Body of pancreas (tissue), 4 donors: ENCODE data around the gene RANBP17. TPM values are rescaled to one million over a fixed set of nuclear protein-coding genes. Genes with fewer than 3 reads are reported as not detected.
"Not testable (repeated sequence)": the region's sequence is repeated elsewhere in the genome, so short reads cannot be mapped to it uniquely, and the experiment has no call there.

ENCODE experiments used
- ATAC-seq: fragments of 150-250 bp; one replicate; pipeline ENCODE4 v1.9.1; 2016
- DNase-seq, 4 donors: peaks; one replicate each; pipeline ENCODE4 v3.0.0-alpha.2; 2019
- H3K27ac ChIP-seq, 4 donors: fragments of 200-600 bp; sonication (generic); 1 replicate in 3 of 4; 2 replicates in 1 of 4; pipeline versions ENCODE4 v1.5.1 to v1.6.1; 2016 to 2019; ENCODE audit warnings: mild to moderate bottlenecking in 1 of 4, mixed read lengths in 1 of 4, moderate library complexity in 1 of 4
- H3K27me3 ChIP-seq, 2 donors: fragments of 200-600 bp; sonication (generic); one replicate each; pipeline ENCODE4 v1.6.0; 2016; ENCODE audit warnings: mild to moderate bottlenecking in 1 of 2
- H3K36me3 ChIP-seq, 2 donors: fragments of 200-600 bp; sonication (generic); replicated peaks in 1 of 2; 2 replicates each; pipeline ENCODE4 v1.5.1; 2016; ENCODE audit warnings: low read depth in 2 of 2; ENCODE audit not compliant: insufficient read depth in 1 of 2
- H3K4me1 ChIP-seq: fragments of 200-600 bp; sonication (generic); one replicate; pipeline ENCODE4 v1.6.0; 2016
- H3K4me3 ChIP-seq, 2 donors: fragments of 200-600 bp; sonication (generic); 1 replicate in 1 of 2; 2 replicates in 1 of 2; pipeline ENCODE4 v1.5.1; 2016 to 2019
- H3K9me3 ChIP-seq, 3 donors: fragments of 200-600 bp; sonication (generic); 1 replicate in 2 of 3; 2 replicates in 1 of 3; pipeline ENCODE4 v1.5.1; 2016
- POLR2A ChIP-seq, 3 donors: fragments of 450-650 bp; IDR thresholded peaks; one replicate each; pipeline ENCODE4 v1.6.1; 2016; ENCODE audit warnings: antibody characterized with exemption in 3 of 3, mild to moderate bottlenecking in 2 of 3
- WGBS, 2 donors: methylation state at CpG; one replicate each; pipeline ENCODE4 v1.1.5; 2017; 5-methylcytosine and 5-hydroxymethylcytosine counted together
- intact Hi-C: fragments of 100-400 bp; cut with DNase I; formaldehyde crosslinking; loops from one replicate; pipeline ENCODE4 v1.15.1; 2023
- total RNA-seq, 2 donors: library from RNA; depleted of rRNA; stranded (reverse); fragments of >200 nt; gene quantifications; one replicate each; pipeline ENCODE4 v1.1.0, GENCODE V29; 2016
- TF ChIP-seq, protein P1 (sequence below), 7 experiments: fragments of 450-650 bp in 4 of 7; fragments of 200-600 bp in 3 of 7; sonication (generic) in 3 of 7; IDR thresholded peaks; one replicate each; pipeline ENCODE4 v1.5.1; 2016 to 2019; ENCODE audit warnings: antibody characterized with exemption in 7 of 7

Gene RANBP17
- total RNA-seq, 2 donors from 2014 or later, result 6.6 to 9.1 TPM

DNA sequence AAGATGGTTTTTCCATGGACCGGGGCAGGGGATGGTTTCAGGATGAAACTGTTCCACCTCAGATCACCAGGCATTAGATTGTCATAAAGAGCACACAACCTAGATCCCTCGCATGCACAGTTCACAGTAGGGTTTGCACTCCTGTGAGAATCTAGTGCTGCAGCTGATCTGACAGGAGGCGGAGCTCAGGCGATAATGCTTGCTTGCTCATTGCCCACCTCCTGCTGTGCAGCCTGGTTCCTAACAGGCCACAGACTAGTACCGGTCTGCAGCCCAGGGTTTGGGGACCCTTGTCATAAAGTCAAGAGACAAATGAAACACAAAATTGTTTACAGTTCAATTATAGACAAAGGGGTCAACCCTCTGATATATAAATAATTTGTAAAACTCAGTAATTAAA is 101.7 kb downstream of the RANBP17 start:
- Histone ChIP-seq H3K9me3 (no peaks in the 10 kb centered on the region), H3K4me3 (no peak overlapping the region), H3K27me3 (no peaks in the 10 kb centered on the region), H3K4me1 (no peaks in the 10 kb centered on the region), H3K27ac (no peak overlapping the region), H3K36me3 (no peaks in the 10 kb centered on the region)
- ATAC-seq (no peak), DNase-seq (no peak)
- intact Hi-C loops, result no loop called here
- 85 to 87% methylated on average over 3 to 5 of the region's 5 CpGs for WGBS, 2 donors
- TF ChIP-seq, protein P1, sequence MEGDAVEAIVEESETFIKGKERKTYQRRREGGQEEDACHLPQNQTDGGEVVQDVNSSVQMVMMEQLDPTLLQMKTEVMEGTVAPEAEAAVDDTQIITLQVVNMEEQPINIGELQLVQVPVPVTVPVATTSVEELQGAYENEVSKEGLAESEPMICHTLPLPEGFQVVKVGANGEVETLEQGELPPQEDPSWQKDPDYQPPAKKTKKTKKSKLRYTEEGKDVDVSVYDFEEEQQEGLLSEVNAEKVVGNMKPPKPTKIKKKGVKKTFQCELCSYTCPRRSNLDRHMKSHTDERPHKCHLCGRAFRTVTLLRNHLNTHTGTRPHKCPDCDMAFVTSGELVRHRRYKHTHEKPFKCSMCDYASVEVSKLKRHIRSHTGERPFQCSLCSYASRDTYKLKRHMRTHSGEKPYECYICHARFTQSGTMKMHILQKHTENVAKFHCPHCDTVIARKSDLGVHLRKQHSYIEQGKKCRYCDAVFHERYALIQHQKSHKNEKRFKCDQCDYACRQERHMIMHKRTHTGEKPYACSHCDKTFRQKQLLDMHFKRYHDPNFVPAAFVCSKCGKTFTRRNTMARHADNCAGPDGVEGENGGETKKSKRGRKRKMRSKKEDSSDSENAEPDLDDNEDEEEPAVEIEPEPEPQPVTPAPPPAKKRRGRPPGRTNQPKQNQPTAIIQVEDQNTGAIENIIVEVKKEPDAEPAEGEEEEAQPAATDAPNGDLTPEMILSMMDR (IDR thresholded peaks at IDR 0.05), result no peak
- no peak for TF ChIP-seq POLR2A (IDR thresholded peaks at IDR 0.05)

DNA sequence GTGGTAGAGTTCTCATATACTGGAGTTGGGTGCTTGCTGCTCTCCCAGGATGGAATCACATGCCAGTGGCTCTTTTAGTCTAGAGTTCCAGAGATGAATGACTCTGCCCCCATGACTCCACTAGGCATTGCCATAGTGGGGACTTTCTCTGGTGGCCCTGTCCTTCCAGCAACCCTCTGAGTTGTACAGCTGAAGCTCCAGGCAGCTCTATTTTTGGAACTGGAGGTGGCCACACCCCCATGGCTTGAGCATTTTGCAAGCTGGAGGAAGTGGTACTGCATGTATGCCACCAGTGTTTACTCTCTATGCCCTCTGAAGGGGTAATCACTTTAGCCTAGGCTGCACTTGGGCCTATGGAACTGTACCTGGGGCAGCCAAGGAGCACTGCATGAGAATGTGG is 112.6 kb downstream of the RANBP17 start:
- Histone ChIP-seq H3K4me3 (no peak overlapping the region), H3K9me3 (peaks cover 0 to 2% (median 0%) of the 10 kb centered on the region in 3 donors), H3K27me3 (no peaks in the 10 kb centered on the region), H3K36me3 (no peaks in the 10 kb centered on the region), H3K4me1 (no peaks in the 10 kb centered on the region), H3K27ac (no peak overlapping the region)
- intact Hi-C loops, result no loop called here
- no peak for DNase-seq
- TF ChIP-seq, protein P1 (IDR thresholded peaks at IDR 0.05), result no peak
- no peak for TF ChIP-seq POLR2A (IDR thresholded peaks at IDR 0.05)
- ATAC-seq, result no peak

DNA sequence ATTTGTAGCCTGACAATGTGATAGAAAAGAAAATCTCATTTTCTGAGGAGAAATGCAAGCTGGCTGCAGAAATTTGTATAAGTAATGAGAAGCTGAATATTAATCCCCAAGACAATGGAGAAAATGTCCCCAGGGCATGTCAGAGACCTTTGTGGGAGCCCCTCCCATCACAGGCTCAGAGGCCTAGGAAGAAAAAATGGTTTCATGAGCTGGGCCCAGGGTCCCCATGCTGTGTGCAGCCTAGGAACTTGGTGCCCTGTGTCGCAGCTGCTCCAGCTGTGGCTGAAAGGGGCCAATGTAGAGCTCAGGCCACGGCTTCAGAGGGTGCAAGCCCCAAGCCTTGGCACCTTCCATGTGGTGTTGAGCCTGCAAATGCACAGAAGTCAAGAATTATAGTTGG is 118.4 kb downstream of the RANBP17 start:
- WGBS, 2 donors, result 93 to 97% methylated on average over 2 of the region's 2 CpGs
- H3K4me3 ChIP-seq, intact Hi-C loops, H3K4me1 ChIP-seq, H3K27ac ChIP-seq, H3K27me3 ChIP-seq, ATAC-seq, H3K36me3 ChIP-seq, DNase-seq: not testable (repeated sequence)
- peaks cover 0 to 18% (median 0%) of the 10 kb centered on the region in 3 donors for H3K9me3 ChIP-seq

DNA sequence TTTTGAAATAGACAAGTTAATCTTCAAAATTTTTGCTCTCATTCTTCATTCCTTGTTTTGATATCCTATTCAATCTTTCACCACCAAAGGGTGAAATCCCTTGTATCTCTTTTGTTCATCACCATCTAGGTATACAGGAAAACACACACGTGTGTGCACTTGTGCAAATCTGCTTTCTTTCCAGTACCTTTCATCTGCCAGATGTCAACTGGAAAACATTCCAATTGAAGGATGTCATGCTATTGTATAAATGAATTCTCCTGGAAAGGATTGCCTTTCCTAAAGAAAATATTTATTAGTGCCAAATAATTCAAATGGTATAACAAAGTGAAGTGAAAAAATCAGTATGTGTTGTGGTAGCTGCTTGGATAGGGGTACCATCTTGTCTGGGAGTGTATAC is 123.7 kb downstream of the RANBP17 start:
- Histone ChIP-seq H3K27me3 (no peaks in the 10 kb centered on the region), H3K9me3 (peaks cover 0 to 6% (median 0%) of the 10 kb centered on the region in 3 donors), H3K27ac (no peak overlapping the region), H3K36me3 (no peaks in the 10 kb centered on the region), H3K4me1 (no peaks in the 10 kb centered on the region), H3K4me3 (no peak overlapping the region)
- intact Hi-C loops, result no loop called here
- TF ChIP-seq, protein P1 (IDR thresholded peaks at IDR 0.05), result no peak
- no peak for TF ChIP-seq POLR2A (IDR thresholded peaks at IDR 0.05)
- DNase-seq (no peak), ATAC-seq (no peak)
- 59 to 61% methylated on average over 1 of the region's 1 CpG for WGBS, 2 donors

DNA sequence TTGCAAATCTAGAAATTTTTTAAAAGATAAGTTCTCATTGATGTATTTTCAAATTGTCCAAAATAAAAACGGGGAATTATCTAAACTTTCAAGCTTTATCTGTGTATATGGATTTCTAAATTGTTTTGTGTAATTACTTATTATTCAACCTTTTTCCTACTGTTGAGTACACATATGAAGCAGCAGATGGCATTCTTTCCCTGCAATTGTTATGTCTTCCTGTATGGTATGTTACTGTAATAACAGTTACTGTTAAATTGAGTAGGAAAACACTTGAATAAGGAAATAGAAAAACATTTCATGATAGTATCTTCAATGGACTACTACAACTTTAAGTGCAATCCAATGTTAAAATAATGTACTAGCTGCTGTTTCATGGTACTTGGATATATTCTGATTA is 124.8 kb downstream of the RANBP17 start:
- intact Hi-C loops, result no loop called here
- Histone ChIP-seq H3K4me1 (no peaks in the 10 kb centered on the region), H3K27ac (no peak overlapping the region), H3K9me3 (no peaks in the 10 kb centered on the region), H3K36me3 (no peaks in the 10 kb centered on the region), H3K27me3 (no peaks in the 10 kb centered on the region), H3K4me3 (no peak overlapping the region)
- TF ChIP-seq, protein P1 (IDR thresholded peaks at IDR 0.05), result peak in 3 of 7 experiments; percentile 12 to 23 (median 18)
- TF ChIP-seq POLR2A (IDR thresholded peaks at IDR 0.05), result no peak
- WGBS, 2 donors, result 19 to 24% methylated on average over 1 of the region's 1 CpG
- ATAC-seq, result no peak
- no peak for DNase-seq
